HG02885 (cell line): ENCODE results near the gene TREML4.
"Not testable (repeated sequence)": the region's sequence is repeated elsewhere in the genome, so short reads cannot be mapped to it uniquely, and the experiment has no call there.

ENCODE experiments used
- ATAC-seq: cut with Tn5 transposase; IDR thresholded peaks from one replicate; pipeline ENCODE4 v1.9.1; 2021; ENCODE audit warnings: mild to moderate bottlenecking; ENCODE audit not compliant: unreplicated experiment, poor library complexity

TREML4 gene

GRCh38 chr6:41201764-41202173 lies 26.4 kb upstream of the TREML4 start:
- no peak for ATAC-seq

GRCh38 chr6:41204156-41204555 lies 24.0 kb upstream of the TREML4 start:
- ATAC-seq, result no peak

GRCh38 chr6:41208439-41209106 lies 19.6 kb upstream of the TREML4 start:
- no peak for ATAC-seq

- no peak for ATAC-seq
Observed at GRCh38 chr6:41209547-41210320, 18.4 kb upstream of the TREML4 start.

GRCh38 chr6:41214559-41215238 lies 13.4 kb upstream of the TREML4 start:
- ATAC-seq, result no peak

- no peak for ATAC-seq
Observed at GRCh38 chr6:41215777-41216176, 12.4 kb upstream of the TREML4 start.

GRCh38 chr6:41216616-41217015 lies 11.5 kb upstream of the TREML4 start:
- no peak for ATAC-seq

GRCh38 chr6:41222045-41222444 lies 6.1 kb upstream of the TREML4 start:
- no peak for ATAC-seq

- ATAC-seq, result no peak
Observed at GRCh38 chr6:41222513-41222912, 5.6 kb upstream of the TREML4 start.

GRCh38 chr6:41224800-41225199 lies 3.3 kb upstream of the TREML4 start:
- no peak for ATAC-seq

- ATAC-seq, result no peak
Observed at GRCh38 chr6:41226752-41227151, 1.4 kb upstream of the TREML4 start.

GRCh38 chr6:41228616-41229015 lies 467 bp downstream of the TREML4 start:
- no peak for ATAC-seq

- ATAC-seq, result no peak
Observed at GRCh38 chr6:41229721-41230120, 1.6 kb downstream of the TREML4 start.

- no peak for ATAC-seq
Observed at GRCh38 chr6:41231246-41231645, 3.1 kb downstream of the TREML4 start.

GRCh38 chr6:41232667-41233066 lies 4.5 kb downstream of the TREML4 start:
- ATAC-seq, result no peak

- ATAC-seq, result no peak
Observed at GRCh38 chr6:41236276-41236675, 8.1 kb downstream of the TREML4 start.

- ATAC-seq, result no peak
Observed at GRCh38 chr6:41237128-41237527, 9.0 kb downstream of the TREML4 start.

GRCh38 chr6:41239467-41240159 lies 11.5 kb downstream of the TREML4 start:
- ATAC-seq, result no peak

- ATAC-seq, result not testable (repeated sequence)
Observed at GRCh38 chr6:41246529-41246928, 18.4 kb downstream of the TREML4 start.

- ATAC-seq, result no peak
Observed at GRCh38 chr6:41247288-41247865, 19.2 kb downstream of the TREML4 start.
